SK-N-MC (cell line): Measurements from ENCODE around the gene MT1H.

Experiments
- EZH2 ChIP-seq: fragments of 200-600 bp; sonication (generic); IDR thresholded peaks from one replicate; pipeline ENCODE4 v1.6.1; 2017; ENCODE audit warnings: antibody characterized with exemption
- FOXP2 ChIP-seq: optimal IDR thresholded peaks from 2 replicates; pipeline ENCODE3; 2011; ENCODE audit warnings: mild to moderate bottlenecking, moderate library complexity; ENCODE audit not compliant: insufficient read depth; ENCODE audit errors: extremely low read length, control extremely low read depth
- POLR2AphosphoS5 ChIP-seq: IDR thresholded peaks from 2 replicates; pipeline ENCODE4 v1.6.1; 2012; ENCODE audit warnings: mild to moderate bottlenecking, low read depth, low read length, borderline replicate concordance

- no peak for TF ChIP-seq POLR2AphosphoS5
- TF ChIP-seq EZH2: no peak
- TF ChIP-seq FOXP2: no peak
These were observed 19.6 kb downstream of the MT1H start for GRCh38 chr16:56689171-56689570.
